Measurements from ENCODE around the gene ANAPC16. TPM values are rescaled to one million over a fixed set of nuclear protein-coding genes. Genes with fewer than 3 reads are reported as not detected.

The ANAPC16 gene
- 94.1 and 95.9 TPM in 2 replicates for total RNA-seq

GRCh38 chr10:72215611-72216549, at the start of gene ANAPC16, which contains the start of gene ASCC1:
Gene ANAPC16, plus strand, starts transcription at chr10:72216012. Its CDS starts 7,903 bp downstream, at chr10:72223915.
Gene ASCC1, minus strand, starts transcription at chr10:72216276. Its CDS starts 2,978 bp downstream, at chr10:72213298.
- Mint-ChIP-seq H3K36me3 (ENCODE audit: low read depth) (peaks cover 36% of the 10 kb centered on the region), H3K27ac (peak within 1 kb of the TSS; percentile 99), H3K4me1 (ENCODE audit: low read depth) (peaks cover 32% of the 10 kb centered on the region), H3K9me3 (no peaks in the 10 kb centered on the region), H3K4me3 (ENCODE audit: low read depth) (peak within 1 kb of the TSS; percentile 94), H3K27me3 (ENCODE audit: low read depth) (no peaks in the 10 kb centered on the region)
- intact Hi-C loops (cut with micrococcal nuclease): loop anchor here (2.0 to 10.0 kb wide), 3 partner anchors 57 to 251 kb away; partner anchors contain the start of genes CHST3 and DDIT4
- DNase-seq (ENCODE audit: low spot score): peak; percentile 93

DNA sequence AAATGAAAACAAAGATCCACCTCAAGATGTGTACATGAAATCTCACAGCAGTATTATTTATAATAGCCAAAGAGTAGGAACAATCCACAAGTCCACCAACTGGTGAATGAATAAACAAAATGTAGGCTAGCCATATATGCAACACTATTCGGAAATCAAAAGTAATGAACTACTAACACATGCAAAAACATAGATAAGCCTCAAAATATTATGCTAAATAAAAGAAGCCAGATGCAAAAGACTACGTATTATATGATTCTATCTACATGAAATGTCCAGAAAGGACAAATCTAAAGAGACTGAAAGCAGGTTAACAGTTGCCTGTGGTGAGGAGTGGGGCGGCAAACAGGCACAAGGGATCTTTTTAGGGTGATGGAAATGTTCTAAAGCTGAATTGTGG, 48.7 kb upstream of the ANAPC16 start:
- no peaks in the 10 kb centered on the region for H3K27me3 Mint-ChIP-seq (ENCODE audit: low read depth)
- no peak overlapping the region for H3K27ac Mint-ChIP-seq
- peaks cover 3% of the 10 kb centered on the region for H3K9me3 Mint-ChIP-seq
- DNase-seq (ENCODE audit: low spot score): no peak
- peaks cover 37% of the 10 kb centered on the region for H3K4me1 Mint-ChIP-seq (ENCODE audit: low read depth)
- intact Hi-C loops (cut with micrococcal nuclease): no loop called here
- H3K4me3 Mint-ChIP-seq (ENCODE audit: low read depth): no peak overlapping the region
- H3K36me3 Mint-ChIP-seq (ENCODE audit: low read depth): peaks cover 44% of the 10 kb centered on the region

GRCh38 chr10:72170263-72170662, 45.5 kb upstream of the ANAPC16 start:
- no peaks in the 10 kb centered on the region for H3K27me3 Mint-ChIP-seq (ENCODE audit: low read depth)
- H3K27ac Mint-ChIP-seq: no peak overlapping the region
- H3K4me3 Mint-ChIP-seq (ENCODE audit: low read depth): no peak overlapping the region
- peaks cover 34% of the 10 kb centered on the region for H3K36me3 Mint-ChIP-seq (ENCODE audit: low read depth)
- no peaks in the 10 kb centered on the region for H3K9me3 Mint-ChIP-seq
- peaks cover 33% of the 10 kb centered on the region for H3K4me1 Mint-ChIP-seq (ENCODE audit: low read depth)
- intact Hi-C loops (cut with micrococcal nuclease): no loop called here
- no peak for DNase-seq (ENCODE audit: low spot score)

DNA sequence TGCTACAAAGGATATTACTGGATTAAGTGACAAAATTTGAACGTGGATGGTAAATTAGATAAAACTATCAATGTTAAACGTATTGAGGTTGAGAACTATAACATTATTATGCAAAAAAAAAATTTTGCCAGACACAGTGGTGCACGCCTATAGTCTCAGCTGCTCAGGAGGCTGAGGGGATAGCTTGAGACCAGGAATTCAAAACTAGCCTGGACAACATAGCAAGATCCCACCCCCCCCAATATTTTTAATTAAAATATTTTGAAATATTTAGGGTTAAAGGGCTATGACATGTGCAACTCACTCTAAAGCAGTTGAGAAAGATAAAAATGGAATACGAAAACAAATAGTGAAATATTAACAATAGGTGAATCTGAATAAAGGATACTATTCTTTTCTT, 45.1 kb upstream of the ANAPC16 start:
- H3K27me3 Mint-ChIP-seq (ENCODE audit: low read depth): no peaks in the 10 kb centered on the region
- no peak overlapping the region for H3K4me3 Mint-ChIP-seq (ENCODE audit: low read depth)
- H3K4me1 Mint-ChIP-seq (ENCODE audit: low read depth): peaks cover 29% of the 10 kb centered on the region
- intact Hi-C loops (cut with micrococcal nuclease): no loop called here
- H3K36me3 Mint-ChIP-seq (ENCODE audit: low read depth): peaks cover 34% of the 10 kb centered on the region
- no peak for DNase-seq (ENCODE audit: low spot score)
- H3K9me3 Mint-ChIP-seq: no peaks in the 10 kb centered on the region
- H3K27ac Mint-ChIP-seq: no peak overlapping the region

- DNase-seq (ENCODE audit: low spot score): no peak
- Mint-ChIP-seq H3K9me3 (no peaks in the 10 kb centered on the region), H3K27ac (no peak overlapping the region), H3K4me3 (ENCODE audit: low read depth) (no peak overlapping the region), H3K4me1 (ENCODE audit: low read depth) (peaks cover 27% of the 10 kb centered on the region), H3K36me3 (ENCODE audit: low read depth) (peaks cover 34% of the 10 kb centered on the region), H3K27me3 (ENCODE audit: low read depth) (no peaks in the 10 kb centered on the region)
- intact Hi-C loops (cut with micrococcal nuclease): no loop called here
Observed at GRCh38 chr10:72171175-72171630, 44.6 kb upstream of the ANAPC16 start.

GRCh38 chr10:72173262-72173618, 42.6 kb upstream of the ANAPC16 start:
- DNase-seq (ENCODE audit: low spot score): no peak
- peaks cover 28% of the 10 kb centered on the region for H3K36me3 Mint-ChIP-seq (ENCODE audit: low read depth)
- no peaks in the 10 kb centered on the region for H3K9me3 Mint-ChIP-seq
- H3K4me1 Mint-ChIP-seq (ENCODE audit: low read depth): peaks cover 25% of the 10 kb centered on the region
- H3K4me3 Mint-ChIP-seq (ENCODE audit: low read depth): no peak overlapping the region
- no peaks in the 10 kb centered on the region for H3K27me3 Mint-ChIP-seq (ENCODE audit: low read depth)
- no peak overlapping the region for H3K27ac Mint-ChIP-seq
- intact Hi-C loops (cut with micrococcal nuclease): no loop called here

- intact Hi-C loops (cut with micrococcal nuclease): no loop called here
- H3K36me3 Mint-ChIP-seq (ENCODE audit: low read depth): peaks cover 23% of the 10 kb centered on the region
- no peaks in the 10 kb centered on the region for H3K27me3 Mint-ChIP-seq (ENCODE audit: low read depth)
- DNase-seq (ENCODE audit: low spot score): no peak
- H3K27ac Mint-ChIP-seq: no peak overlapping the region
- H3K4me1 Mint-ChIP-seq (ENCODE audit: low read depth): peaks cover 25% of the 10 kb centered on the region
- no peak overlapping the region for H3K4me3 Mint-ChIP-seq (ENCODE audit: low read depth)
- H3K9me3 Mint-ChIP-seq: no peaks in the 10 kb centered on the region
Observed at GRCh38 chr10:72173619-72174296, 42.1 kb upstream of the ANAPC16 start.

GRCh38 chr10:72174297-72174662, 41.5 kb upstream of the ANAPC16 start:
- Mint-ChIP-seq H3K36me3 (ENCODE audit: low read depth) (peaks cover 24% of the 10 kb centered on the region), H3K4me1 (ENCODE audit: low read depth) (peaks cover 25% of the 10 kb centered on the region), H3K4me3 (ENCODE audit: low read depth) (no peak overlapping the region), H3K27me3 (ENCODE audit: low read depth) (no peaks in the 10 kb centered on the region), H3K9me3 (no peaks in the 10 kb centered on the region), H3K27ac (no peak overlapping the region)
- intact Hi-C loops (cut with micrococcal nuclease): no loop called here
- DNase-seq (ENCODE audit: low spot score): no peak

GRCh38 chr10:72175149-72175548, 40.7 kb upstream of the ANAPC16 start:
- Mint-ChIP-seq H3K36me3 (ENCODE audit: low read depth) (peaks cover 24% of the 10 kb centered on the region), H3K27ac (no peak overlapping the region), H3K4me1 (ENCODE audit: low read depth) (peaks cover 25% of the 10 kb centered on the region), H3K4me3 (ENCODE audit: low read depth) (no peak overlapping the region), H3K27me3 (ENCODE audit: low read depth) (no peaks in the 10 kb centered on the region), H3K9me3 (no peaks in the 10 kb centered on the region)
- intact Hi-C loops (cut with micrococcal nuclease): no loop called here
- DNase-seq (ENCODE audit: low spot score): no peak

DNA sequence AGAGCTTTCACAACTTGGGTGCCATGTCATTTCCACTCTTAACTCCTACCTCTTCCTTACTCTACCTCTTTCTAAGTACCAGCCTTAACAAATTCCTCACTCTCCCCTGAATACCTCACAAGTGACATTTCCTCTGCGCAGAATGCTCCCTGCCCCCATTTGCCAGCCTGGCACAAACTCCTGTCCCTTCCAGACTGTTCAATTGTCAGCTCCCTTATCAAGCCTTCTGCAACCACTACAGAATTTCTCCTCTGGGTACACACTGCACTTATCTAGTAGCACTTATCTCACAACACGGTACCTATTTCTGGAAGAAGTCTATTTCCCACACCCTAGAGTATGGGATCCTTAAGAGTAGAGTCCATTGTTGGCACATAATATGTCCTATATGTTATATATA, 39.1 kb upstream of the ANAPC16 start:
- peaks cover 18% of the 10 kb centered on the region for H3K36me3 Mint-ChIP-seq (ENCODE audit: low read depth)
- H3K27me3 Mint-ChIP-seq (ENCODE audit: low read depth): no peaks in the 10 kb centered on the region
- H3K4me3 Mint-ChIP-seq (ENCODE audit: low read depth): no peak overlapping the region

GRCh38 chr10:72177454-72177853, 38.4 kb upstream of the ANAPC16 start:
- intact Hi-C loops (cut with micrococcal nuclease): no loop called here
- H3K9me3 Mint-ChIP-seq: no peaks in the 10 kb centered on the region
- no peaks in the 10 kb centered on the region for H3K27me3 Mint-ChIP-seq (ENCODE audit: low read depth)
- peaks cover 13% of the 10 kb centered on the region for H3K4me1 Mint-ChIP-seq (ENCODE audit: low read depth)
- no peak overlapping the region for H3K27ac Mint-ChIP-seq
- no peak for DNase-seq (ENCODE audit: low spot score)
- no peak overlapping the region for H3K4me3 Mint-ChIP-seq (ENCODE audit: low read depth)
- H3K36me3 Mint-ChIP-seq (ENCODE audit: low read depth): peaks cover 23% of the 10 kb centered on the region

More for the DNA sequence above, 39.1 kb upstream of the ANAPC16 start:
- Mint-ChIP-seq H3K27ac (no peak overlapping the region), H3K4me1 (ENCODE audit: low read depth) (peaks cover 16% of the 10 kb centered on the region), H3K9me3 (no peaks in the 10 kb centered on the region)
- no peak for DNase-seq (ENCODE audit: low spot score)
- intact Hi-C loops (cut with micrococcal nuclease): no loop called here

- H3K36me3 Mint-ChIP-seq (ENCODE audit: low read depth): peaks cover 59% of the 10 kb centered on the region
- no peak overlapping the region for H3K4me3 Mint-ChIP-seq (ENCODE audit: low read depth)
- intact Hi-C loops (cut with micrococcal nuclease): no loop called here
- DNase-seq (ENCODE audit: low spot score): no peak
- no peaks in the 10 kb centered on the region for H3K27me3 Mint-ChIP-seq (ENCODE audit: low read depth)
- H3K4me1 Mint-ChIP-seq (ENCODE audit: low read depth): peaks cover 5% of the 10 kb centered on the region
- H3K9me3 Mint-ChIP-seq: peaks cover 9% of the 10 kb centered on the region
- H3K27ac Mint-ChIP-seq: no peak overlapping the region
Observed at GRCh38 chr10:72184156-72184555, 31.7 kb upstream of the ANAPC16 start.
